K562 (cell line): ENCODE data around the gene KMT5B.

ENCODE experiments used
- EZH2 ChIP-seq: IDR thresholded peaks from 2 replicates; pipeline ENCODE4 v1.6.1; 2012; ENCODE audit warnings: low read depth, mild to moderate bottlenecking, inconsistent platforms, low read length, borderline replicate concordance
- FOXK1 ChIP-seq: sonication (generic); formaldehyde crosslinking; IDR thresholded peaks from 2 replicates; pipeline ENCODE4 v1.8.0; 2022; ENCODE audit warnings: missing genetic modification reagents, mild to moderate bottlenecking, borderline replicate concordance
- ZNF76 ChIP-seq: fragments of 250-450 bp; sonication (Bioruptor Pico); IDR thresholded peaks from 2 replicates; pipeline ENCODE4 v1.4.0; 2020; ENCODE audit warnings: mild to moderate bottlenecking, moderate library complexity, borderline replicate concordance
- TF ChIP-seq, protein P1 (sequence below), 3 experiments: IDR thresholded peaks in 2 of 3; conservative IDR thresholded peaks in 1 of 3; 2 replicates each; pipeline ENCODE4 v1.5.1; 2011 to 2012; ENCODE audit warnings: low read length in 3 of 3, mild to moderate bottlenecking in 3 of 3, control low read depth in 2 of 3, improper control_type of control experiment in 1 of 3, inconsistent platforms in 1 of 3, low read depth in 1 of 3, mixed read lengths in 1 of 3, moderate library complexity in 1 of 3; ENCODE audit not compliant: insufficient read depth in 2 of 3

GRCh38 chr11:68164437-68164836 lies 48.7 kb downstream of the KMT5B start:
- TF ChIP-seq FOXK1 (CRISPR knock-in tag) = no peak
- TF ChIP-seq EZH2 = no peak
- TF ChIP-seq ZNF76 (CRISPR knock-in tag) = no peak
- TF ChIP-seq, protein P1, sequence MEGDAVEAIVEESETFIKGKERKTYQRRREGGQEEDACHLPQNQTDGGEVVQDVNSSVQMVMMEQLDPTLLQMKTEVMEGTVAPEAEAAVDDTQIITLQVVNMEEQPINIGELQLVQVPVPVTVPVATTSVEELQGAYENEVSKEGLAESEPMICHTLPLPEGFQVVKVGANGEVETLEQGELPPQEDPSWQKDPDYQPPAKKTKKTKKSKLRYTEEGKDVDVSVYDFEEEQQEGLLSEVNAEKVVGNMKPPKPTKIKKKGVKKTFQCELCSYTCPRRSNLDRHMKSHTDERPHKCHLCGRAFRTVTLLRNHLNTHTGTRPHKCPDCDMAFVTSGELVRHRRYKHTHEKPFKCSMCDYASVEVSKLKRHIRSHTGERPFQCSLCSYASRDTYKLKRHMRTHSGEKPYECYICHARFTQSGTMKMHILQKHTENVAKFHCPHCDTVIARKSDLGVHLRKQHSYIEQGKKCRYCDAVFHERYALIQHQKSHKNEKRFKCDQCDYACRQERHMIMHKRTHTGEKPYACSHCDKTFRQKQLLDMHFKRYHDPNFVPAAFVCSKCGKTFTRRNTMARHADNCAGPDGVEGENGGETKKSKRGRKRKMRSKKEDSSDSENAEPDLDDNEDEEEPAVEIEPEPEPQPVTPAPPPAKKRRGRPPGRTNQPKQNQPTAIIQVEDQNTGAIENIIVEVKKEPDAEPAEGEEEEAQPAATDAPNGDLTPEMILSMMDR (IDR thresholded peaks at IDR 0.05 in 2 of 3, conservative IDR thresholded peaks at IDR 0.05 in 1 of 3; ENCODE audit: insufficient read depth in 2 of 3, low read depth in 1 of 3, low read length in 3 of 3) = no peak
